Stimulated activated CD8-positive, alpha-beta memory T cell treated with anti-CD3 and anti-CD28 coated beads, Interleukin-4, amount 100 ng/mL, for 4 hours (primary cell): ENCODE measurements around the gene SGK1.

Source experiments
- DNase-seq, 2 donors: peaks; one replicate each; pipeline ENCODE4 v3.0.0-alpha.2; 2020; ENCODE audit warnings: low read depth in 2 of 2, low spot score in 1 of 2

The SGK1 gene

GRCh38 chr6:134317471-134318131 is at the start of gene SGK1:
Gene SGK1 (minus strand): TSS chr6:134318112. CDS start chr6:134317460, 652 bp downstream.
- no peak for DNase-seq

- DNase-seq, result no peak
Measured at GRCh38 chr6:134363323-134364039, 45.6 kb upstream of the SGK1 start.

GRCh38 chr6:134361011-134361410 is 43.1 kb upstream of the SGK1 start:
- no peak for DNase-seq

GRCh38 chr6:134359302-134359701 is 41.4 kb upstream of the SGK1 start:
- DNase-seq, result no peak

GRCh38 chr6:134358320-134358719 is 40.4 kb upstream of the SGK1 start:
- DNase-seq, result no peak

GRCh38 chr6:134357022-134357487 is 39.1 kb upstream of the SGK1 start:
- no peak for DNase-seq

GRCh38 chr6:134356405-134356804 is 38.5 kb upstream of the SGK1 start:
- no peak for DNase-seq

GRCh38 chr6:134352786-134353480 is 35.0 kb upstream of the SGK1 start:
- DNase-seq, result no peak

GRCh38 chr6:134351615-134352474 is 33.9 kb upstream of the SGK1 start:
- DNase-seq, result no peak

GRCh38 chr6:134347885-134348805 is 30.2 kb upstream of the SGK1 start:
- DNase-seq, result no peak

- no peak for DNase-seq
Measured at GRCh38 chr6:134346932-134347545, 29.1 kb upstream of the SGK1 start.

- DNase-seq, result no peak
Measured at GRCh38 chr6:134345789-134346188, 27.9 kb upstream of the SGK1 start.

- DNase-seq, result no peak
Measured at GRCh38 chr6:134343066-134343465, 25.2 kb upstream of the SGK1 start.

- no peak for DNase-seq
Measured at GRCh38 chr6:134341999-134342567, 24.2 kb upstream of the SGK1 start.

- no peak for DNase-seq
Measured at GRCh38 chr6:134340179-134340975, 22.5 kb upstream of the SGK1 start.

- DNase-seq, result no peak
Measured at GRCh38 chr6:134339216-134339615, 21.3 kb upstream of the SGK1 start.

- DNase-seq, result no peak
Measured at GRCh38 chr6:134331256-134331655, 13.3 kb upstream of the SGK1 start.

GRCh38 chr6:134330555-134330954 is 12.6 kb upstream of the SGK1 start:
- DNase-seq, result no peak
